DLD1 (cell line): Measurements from ENCODE around the gene LSAMP.

Experiments
- in situ Hi-C: cut with HindIII; loops from 2 replicates; pipeline ENCODE4 v1.10.0; 2017; ENCODE audit warnings: low sequenced_read_pairs

LSAMP gene

GRCh38 chr3:116300226-116300625 lies 145.1 kb downstream of the LSAMP start:
- in situ Hi-C loops, result no loop called here

DNA sequence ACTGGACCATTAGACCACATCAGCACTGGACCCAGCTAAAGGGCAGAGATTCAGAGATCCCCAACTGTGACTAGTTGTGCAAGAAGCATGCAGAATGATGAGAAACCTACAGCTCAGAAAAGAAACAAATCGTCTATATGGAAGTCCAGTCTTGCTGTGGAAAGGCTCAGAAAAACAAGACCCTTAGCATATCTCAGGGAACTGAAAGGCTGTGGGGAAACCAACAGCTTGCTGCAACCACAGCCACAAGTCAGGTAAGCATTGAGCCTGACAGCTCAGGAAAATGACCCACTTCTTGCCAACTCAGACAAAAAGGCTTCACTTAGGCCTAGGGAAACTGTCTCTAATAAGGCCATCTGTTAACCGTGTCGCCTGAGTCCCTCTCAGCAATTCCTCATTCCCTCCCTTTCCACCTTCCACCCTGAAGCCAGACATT lies 145.6 kb downstream of the LSAMP start:
- in situ Hi-C loops, result no loop called here

DNA sequence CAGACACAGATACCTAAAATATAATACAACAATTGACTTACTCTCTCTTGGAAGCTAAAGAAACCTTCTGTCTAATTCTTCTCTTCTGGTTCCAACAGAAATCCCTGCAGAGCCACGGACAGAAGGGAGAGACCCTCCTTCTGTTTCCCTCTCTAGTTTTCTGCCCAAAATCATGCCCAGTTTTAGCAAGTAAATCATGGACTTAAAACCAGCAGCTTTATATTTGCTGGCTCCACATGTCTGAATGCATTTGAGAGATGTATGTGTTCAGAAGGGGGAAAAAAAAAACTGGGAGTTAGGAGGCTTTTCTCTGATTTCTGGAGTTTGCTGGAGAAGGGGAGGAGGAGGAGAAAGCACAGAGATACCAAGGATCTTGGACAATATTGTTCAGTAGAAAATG lies 147.1 kb downstream of the LSAMP start:
- in situ Hi-C loops, result no loop called here

- in situ Hi-C loops, result no loop called here
These were observed 154.1 kb downstream of the LSAMP start for GRCh38 chr3:116291141-116291540.

- in situ Hi-C loops, result no loop called here
These were observed 156.8 kb downstream of the LSAMP start for GRCh38 chr3:116288485-116288884.

- in situ Hi-C loops, result no loop called here
These were observed 159.4 kb downstream of the LSAMP start for GRCh38 chr3:116285781-116286421.

DNA sequence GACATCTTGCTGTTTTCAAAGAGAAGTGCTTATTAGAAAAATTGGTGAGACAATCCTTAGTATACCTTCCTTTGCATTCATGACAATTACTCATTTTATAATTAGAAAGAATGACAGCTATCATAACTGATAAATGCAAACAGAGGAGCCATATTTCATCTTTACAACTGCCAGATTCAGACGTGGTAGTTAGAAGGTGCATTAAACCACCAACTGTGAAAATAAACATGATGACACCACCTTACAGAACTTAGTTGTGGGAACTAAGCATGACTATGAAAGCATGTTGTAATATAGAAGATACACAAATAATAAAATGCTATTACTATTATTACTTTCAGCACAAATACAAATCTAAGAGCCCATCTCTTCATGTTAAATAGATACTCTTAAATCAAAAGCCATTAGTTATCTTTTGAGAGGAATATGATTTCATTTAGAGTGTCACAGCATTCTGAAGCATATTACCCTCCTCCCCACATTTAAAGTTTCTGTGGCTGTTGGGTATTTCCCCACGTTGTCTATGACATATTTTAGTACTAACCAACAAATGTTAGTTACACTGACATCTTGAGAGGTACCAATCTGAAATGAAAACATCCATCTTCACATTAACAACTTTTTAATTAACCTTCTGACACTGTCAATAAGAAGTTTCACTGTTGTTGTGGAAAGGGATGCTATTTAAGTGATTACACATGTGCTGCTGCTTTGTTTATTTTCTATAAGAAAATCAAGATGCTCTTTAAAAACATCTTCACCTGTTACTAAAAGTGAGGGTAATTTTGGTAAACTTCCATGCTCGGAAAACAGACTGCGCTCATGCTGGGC lies 163.8 kb downstream of the LSAMP start:
- in situ Hi-C loops, result no loop called here

DNA sequence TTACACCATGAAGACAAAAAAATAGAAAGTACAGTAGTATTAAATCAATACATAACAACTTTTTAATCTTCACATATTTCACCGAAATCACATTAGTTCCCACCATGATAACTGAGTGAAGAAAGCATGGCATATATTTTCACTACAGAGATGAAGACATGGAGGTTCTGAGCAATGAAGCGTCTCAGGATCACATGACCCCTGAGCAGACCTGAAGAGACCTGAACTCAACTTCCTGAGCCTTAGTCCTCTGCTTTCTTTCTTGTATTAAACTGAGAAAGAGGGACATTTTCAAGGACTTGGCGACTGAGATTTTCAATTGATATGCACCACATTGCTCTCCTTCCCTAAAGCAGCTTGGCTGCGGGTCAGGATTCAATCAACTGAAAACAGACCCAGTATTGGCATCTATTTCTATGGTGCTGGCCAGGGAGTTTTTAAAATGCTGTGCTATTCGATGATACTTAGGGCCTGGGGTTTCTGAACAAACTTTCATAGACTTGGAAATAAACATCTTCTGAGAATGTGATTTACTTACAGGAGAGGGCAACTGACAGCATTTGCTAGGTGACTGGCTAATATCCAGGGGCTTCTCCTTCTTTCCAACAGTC lies 165.1 kb downstream of the LSAMP start:
- in situ Hi-C loops, result no loop called here

DNA sequence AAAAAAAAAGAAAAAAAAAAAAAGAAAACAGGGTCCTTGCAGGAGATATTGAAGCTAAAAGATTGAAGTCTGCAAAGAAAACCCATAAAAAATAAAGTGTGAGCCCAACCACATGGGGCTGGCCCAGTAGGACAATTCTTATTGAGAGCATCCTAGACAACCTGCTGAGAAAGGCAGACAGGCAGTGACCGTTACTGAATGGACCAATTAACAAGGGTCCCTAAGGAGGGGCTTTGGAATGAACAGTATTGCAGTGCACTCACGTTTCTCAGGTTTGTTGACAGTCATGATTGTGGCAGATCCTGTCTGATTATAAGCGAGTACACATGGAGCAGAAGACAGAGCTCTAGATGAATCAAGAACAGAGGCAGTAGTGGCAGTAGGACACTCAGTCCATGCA lies 168.6 kb downstream of the LSAMP start:
- in situ Hi-C loops, result no loop called here

GRCh38 chr3:116270056-116270455 lies 175.2 kb downstream of the LSAMP start:
- in situ Hi-C loops, result no loop called here

GRCh38 chr3:116267116-116267515 lies 178.2 kb downstream of the LSAMP start:
- in situ Hi-C loops, result no loop called here

DNA sequence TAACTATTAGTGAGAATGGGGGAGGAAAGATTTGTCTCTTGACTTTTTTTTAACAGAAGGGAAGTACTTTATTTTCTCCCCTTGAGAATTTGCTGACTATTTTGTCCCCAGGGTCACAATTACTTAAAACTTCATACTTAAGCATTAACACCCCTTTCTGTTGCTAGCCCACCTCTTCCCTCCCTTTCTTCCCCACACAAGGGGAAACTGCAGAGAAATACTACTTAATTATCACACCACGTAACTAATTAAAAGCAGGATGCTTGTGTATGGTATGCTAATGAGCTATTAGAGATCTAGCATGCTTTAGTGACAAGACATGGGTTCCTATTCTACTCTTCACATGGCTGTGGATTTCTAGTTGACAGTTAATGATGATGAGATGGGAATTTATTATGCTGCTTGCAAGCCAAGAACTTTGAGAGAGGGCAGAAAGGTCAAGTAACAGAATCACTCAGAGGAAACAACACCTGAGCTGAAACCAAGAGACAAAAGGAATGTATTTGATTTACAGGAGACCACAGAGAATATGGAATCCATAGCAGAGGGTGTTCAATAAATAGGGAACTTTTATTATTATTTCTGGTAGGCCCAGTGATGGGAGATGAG lies 179.2 kb downstream of the LSAMP start:
- in situ Hi-C loops, result no loop called here

- in situ Hi-C loops, result no loop called here
These were observed 180.0 kb downstream of the LSAMP start for GRCh38 chr3:116265320-116265695.

- in situ Hi-C loops, result no loop called here
These were observed 180.6 kb downstream of the LSAMP start for GRCh38 chr3:116264546-116265319.

GRCh38 chr3:116263842-116264545 lies 181.3 kb downstream of the LSAMP start:
- in situ Hi-C loops, result no loop called here

DNA sequence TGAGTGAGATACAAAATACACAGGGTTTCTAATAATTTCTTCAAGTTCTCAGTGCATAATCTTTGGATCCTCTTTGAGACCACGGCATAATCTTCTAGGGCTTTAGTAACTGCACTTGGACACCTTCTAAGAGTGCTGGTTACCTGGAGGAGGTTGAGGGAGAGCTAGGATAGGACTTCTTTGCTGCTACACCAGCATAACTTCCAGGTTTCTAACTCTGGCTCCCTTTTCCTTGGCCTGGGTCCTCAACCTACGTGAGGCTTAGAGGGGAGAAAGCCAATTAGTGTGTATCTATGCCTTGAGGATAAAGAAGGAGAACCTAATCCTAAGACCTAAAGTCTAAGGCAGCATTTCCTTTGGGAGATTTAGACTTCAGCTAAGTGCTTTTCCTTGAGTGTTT lies 184.8 kb downstream of the LSAMP start:
- in situ Hi-C loops, result no loop called here

- in situ Hi-C loops, result no loop called here
These were observed 185.3 kb downstream of the LSAMP start for GRCh38 chr3:116259984-116260383.

- in situ Hi-C loops, result no loop called here
These were observed 188.3 kb downstream of the LSAMP start for GRCh38 chr3:116256843-116257485.

- in situ Hi-C loops, result no loop called here
These were observed 190.7 kb downstream of the LSAMP start for GRCh38 chr3:116254541-116254940.

DNA sequence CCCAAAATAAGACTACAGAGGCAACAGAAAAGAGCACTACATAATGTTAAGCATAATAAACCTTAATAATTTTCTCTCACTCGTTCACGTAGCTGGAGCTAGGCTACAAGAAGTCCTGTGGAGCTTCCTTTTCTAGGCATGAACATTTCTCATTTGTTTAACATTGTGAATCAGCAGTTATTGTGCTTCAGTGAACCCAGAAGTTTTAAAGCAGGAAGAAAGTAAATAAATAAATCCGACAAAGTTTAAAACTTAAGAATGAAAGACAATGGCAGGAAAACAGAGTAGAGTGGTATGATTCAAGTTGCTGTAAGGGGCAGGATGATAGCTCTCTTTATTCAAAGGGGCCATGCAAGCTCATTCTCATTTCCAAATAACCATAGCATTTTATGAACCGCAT lies 191.8 kb downstream of the LSAMP start:
- in situ Hi-C loops, result no loop called here
